Keratinocyte (primary cell): Measurements from ENCODE around the gene CD177. TPM values are rescaled to one million over a fixed set of nuclear protein-coding genes. Genes with fewer than 3 reads are reported as not detected.

ENCODE experiments used
- DNase-seq: peaks from one replicate; pipeline ENCODE4 v3.0.0-alpha.2; 2011; ENCODE audit warnings: low read depth, missing footprints, low spot score
- FAIRE-seq: peaks from 2 replicates; lab custom pipeline; 2011; peaks lifted over from hg19 to GRCh38; lab: Jason Lieb, UNC
- H2AFZ ChIP-seq: 2 replicates; pipeline ENCODE4 v1.6.0; 2012; ENCODE audit warnings: low read length, control low read depth, inconsistent platforms; ENCODE audit not compliant: control insufficient read depth
- H3K27ac ChIP-seq: 2 replicates; pipeline ENCODE4 v1.5.1; 2011; ENCODE audit warnings: low read length; ENCODE audit not compliant: control insufficient read depth, insufficient read depth
- H3K27me3 ChIP-seq: 3 replicates; pipeline ENCODE4 v1.6.0; 2011; ENCODE audit warnings: low read length; ENCODE audit not compliant: control insufficient read depth, insufficient read depth; ENCODE audit errors: extremely low read depth
- H3K36me3 ChIP-seq, 2 experiments: 2 replicates in 1 of 2; 3 replicates in 1 of 2; pipeline ENCODE4 v1.5.1; 2011; ENCODE audit warnings: low read length in 2 of 2, mild to moderate bottlenecking in 1 of 2; ENCODE audit not compliant: control insufficient read depth in 2 of 2, insufficient read depth in 2 of 2; ENCODE audit errors: extremely low read depth in 1 of 2
- H3K4me1 ChIP-seq: 3 replicates; pipeline ENCODE4 v1.5.1; 2011; ENCODE audit warnings: low read length; ENCODE audit not compliant: control insufficient read depth, insufficient read depth; ENCODE audit errors: extremely low read depth
- H3K4me2 ChIP-seq: 3 replicates; pipeline ENCODE4 v1.6.0; 2011; ENCODE audit warnings: low read depth, low read length; ENCODE audit not compliant: control insufficient read depth, insufficient read depth; ENCODE audit errors: extremely low read depth
- H3K4me3 ChIP-seq, 3 experiments: fragments of 200-600 bp in 1 of 3; sonication (generic) in 1 of 3; 2 replicates in 2 of 3; 3 replicates in 1 of 3; pipeline ENCODE4 v1.5.1; 2011 to 2016; ENCODE audit warnings: low read length in 3 of 3, mild to moderate bottlenecking in 3 of 3, control low read depth in 2 of 3, inconsistent platforms in 1 of 3, low read depth in 1 of 3, mixed read lengths in 1 of 3, mixed run types in 1 of 3, moderate library complexity in 1 of 3; ENCODE audit not compliant: control insufficient read depth in 2 of 3, insufficient read depth in 2 of 3; ENCODE audit errors: extremely low read depth in 1 of 3
- H3K79me2 ChIP-seq: 2 replicates; pipeline ENCODE4 v1.6.0; 2012; ENCODE audit warnings: low read length; ENCODE audit not compliant: control insufficient read depth, insufficient read depth
- H3K9ac ChIP-seq: 3 replicates; pipeline ENCODE4 v1.6.0; 2011; ENCODE audit warnings: low read length; ENCODE audit not compliant: control insufficient read depth, insufficient read depth; ENCODE audit errors: extremely low read depth
- H3K9me1 ChIP-seq: 3 replicates; pipeline ENCODE4 v1.6.0; 2011; ENCODE audit warnings: low read length; ENCODE audit not compliant: control insufficient read depth, insufficient read depth; ENCODE audit errors: extremely low read depth
- H3K9me3 ChIP-seq: 2 replicates; pipeline ENCODE4 v1.5.1; 2012; ENCODE audit warnings: low read depth, low read length; ENCODE audit not compliant: control insufficient read depth
- H4K20me1 ChIP-seq: 3 replicates; pipeline ENCODE4 v1.6.0; 2011; ENCODE audit warnings: low read length; ENCODE audit not compliant: control insufficient read depth, insufficient read depth; ENCODE audit errors: extremely low read depth
- EZH2 ChIP-seq: IDR thresholded peaks from one replicate; pipeline ENCODE4 v1.6.1; 2012; ENCODE audit warnings: inconsistent platforms, mild to moderate bottlenecking, low read length, moderate library complexity
- dilution Hi-C: fragments of 300-500 bp; cut with MboI; formaldehyde crosslinking; loops from one replicate; pipeline ENCODE4 v1.7.0; 2020; ENCODE audit warnings: low sequenced_read_pairs; ENCODE audit not compliant: extremely low pct_ligation_motif_present
- polyA plus RNA-seq, 5 experiments: library from polyadenylated mRNA; depleted of rRNA in 3 of 5; stranded (reverse) in 3 of 5; stranded (forward) in 1 of 5; unstranded in 1 of 5; fragments of >200 nt; gene quantifications; 1 replicate in 1 of 5; 2 replicates in 3 of 5; 3 replicates in 1 of 5; pipeline versions ENCODE4 v1.2.1 to v1.2.3, GENCODE V29; 2011 to 2012; ENCODE audit warnings: missing spikeins in 2 of 5, low read depth in 1 of 5, low replicate concordance in 1 of 5
- TF ChIP-seq, protein P1 (sequence below), 3 experiments: IDR thresholded peaks in 1 of 3; conservative IDR thresholded peaks in 1 of 3; optimal IDR thresholded peaks in 1 of 3; 2 replicates in 2 of 3; 3 replicates in 1 of 3; pipeline versions ENCODE3 to v1.5.1; 2011; ENCODE audit warnings: low read length in 3 of 3, mild to moderate bottlenecking in 3 of 3, moderate library complexity in 2 of 3, control low read depth in 1 of 3, inconsistent platforms in 1 of 3; ENCODE audit not compliant: insufficient read depth in 2 of 3; ENCODE audit errors: extremely low read depth in 1 of 3

CD177 gene
- polyA plus RNA-seq, 1 donor (not counting 4 experiments of a cell fraction or from before 2014, with no cell fraction given): 1.1 TPM

- no peak for TF ChIP-seq EZH2
- TF ChIP-seq, protein P1, sequence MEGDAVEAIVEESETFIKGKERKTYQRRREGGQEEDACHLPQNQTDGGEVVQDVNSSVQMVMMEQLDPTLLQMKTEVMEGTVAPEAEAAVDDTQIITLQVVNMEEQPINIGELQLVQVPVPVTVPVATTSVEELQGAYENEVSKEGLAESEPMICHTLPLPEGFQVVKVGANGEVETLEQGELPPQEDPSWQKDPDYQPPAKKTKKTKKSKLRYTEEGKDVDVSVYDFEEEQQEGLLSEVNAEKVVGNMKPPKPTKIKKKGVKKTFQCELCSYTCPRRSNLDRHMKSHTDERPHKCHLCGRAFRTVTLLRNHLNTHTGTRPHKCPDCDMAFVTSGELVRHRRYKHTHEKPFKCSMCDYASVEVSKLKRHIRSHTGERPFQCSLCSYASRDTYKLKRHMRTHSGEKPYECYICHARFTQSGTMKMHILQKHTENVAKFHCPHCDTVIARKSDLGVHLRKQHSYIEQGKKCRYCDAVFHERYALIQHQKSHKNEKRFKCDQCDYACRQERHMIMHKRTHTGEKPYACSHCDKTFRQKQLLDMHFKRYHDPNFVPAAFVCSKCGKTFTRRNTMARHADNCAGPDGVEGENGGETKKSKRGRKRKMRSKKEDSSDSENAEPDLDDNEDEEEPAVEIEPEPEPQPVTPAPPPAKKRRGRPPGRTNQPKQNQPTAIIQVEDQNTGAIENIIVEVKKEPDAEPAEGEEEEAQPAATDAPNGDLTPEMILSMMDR (optimal IDR thresholded peaks at IDR 0.05 in 1 of 3, IDR thresholded peaks at IDR 0.05 in 1 of 3, conservative IDR thresholded peaks at IDR 0.05 in 1 of 3; ENCODE audit: extremely low read depth in 1 of 3, insufficient read depth in 2 of 3, low read length in 3 of 3): no peak
- Histone ChIP-seq H3K79me2 (no peaks in the 10 kb centered on the region), H3K4me1 (peaks cover 11% of the 10 kb centered on the region), H3K9ac (no peak overlapping the region), H3K9me3 (no peaks in the 10 kb centered on the region), H3K27me3 (no peaks in the 10 kb centered on the region), H3K9me1 (no peaks in the 10 kb centered on the region), H3K36me3 (no peaks in the 10 kb centered on the region), H4K20me1 (no peaks in the 10 kb centered on the region), H3K4me3 (no peak overlapping the region), H3K27ac (no peak overlapping the region), H3K4me2 (no peak overlapping the region), H2AFZ (no peak overlapping the region)
- FAIRE-seq: no peak
- dilution Hi-C loops: no loop called here
- no peak for DNase-seq
These were observed 39.6 kb upstream of the CD177 start for GRCh38 chr19:43313711-43314495.

DNA sequence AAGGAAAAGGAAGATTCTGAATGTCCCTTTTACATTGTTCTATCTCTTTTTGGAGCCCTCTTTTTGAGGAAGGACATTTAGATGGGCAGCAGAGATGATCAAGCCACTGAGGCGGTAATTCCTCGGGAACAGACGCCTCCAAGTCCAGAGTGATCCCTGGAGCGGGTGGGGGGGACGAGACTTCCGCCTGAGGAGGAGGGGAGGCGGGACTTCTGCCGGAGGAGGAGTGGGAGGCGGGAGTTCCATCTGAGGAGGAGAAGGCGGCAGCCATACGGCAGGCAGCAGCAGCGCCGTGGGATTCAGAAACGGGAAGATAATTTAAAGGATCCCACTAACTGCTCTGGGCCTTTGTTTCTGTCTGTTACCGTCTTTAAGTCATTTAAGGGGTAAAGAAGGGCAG is 37.6 kb upstream of the CD177 start:
- no peak for TF ChIP-seq EZH2
- TF ChIP-seq, protein P1 (optimal IDR thresholded peaks at IDR 0.05 in 1 of 3, IDR thresholded peaks at IDR 0.05 in 1 of 3, conservative IDR thresholded peaks at IDR 0.05 in 1 of 3; ENCODE audit: extremely low read depth in 1 of 3, insufficient read depth in 2 of 3, low read length in 3 of 3): no peak

More for the DNA sequence above, 37.6 kb upstream of the CD177 start:
- Histone ChIP-seq H2AFZ (no peak overlapping the region), H3K9me3 (no peaks in the 10 kb centered on the region), H3K4me1 (no peaks in the 10 kb centered on the region), H3K27ac (no peak overlapping the region), H4K20me1 (no peaks in the 10 kb centered on the region), H3K4me3 (no peak overlapping the region), H3K36me3 (no peaks in the 10 kb centered on the region), H3K79me2 (no peaks in the 10 kb centered on the region), H3K9me1 (no peaks in the 10 kb centered on the region), H3K9ac (no peak overlapping the region), H3K27me3 (no peaks in the 10 kb centered on the region), H3K4me2 (no peak overlapping the region)
- FAIRE-seq (no peak), DNase-seq (no peak)
- dilution Hi-C loops: no loop called here
